Stomach smooth muscle (tissue), 2 donors: ENCODE data around the gene ZDHHC13.

Experiments used
- H3K27ac ChIP-seq: one replicate; pipeline ENCODE4 v1.7.0; 2013; ENCODE audit warnings: mild to moderate bottlenecking, low read length, inconsistent platforms
- H3K27me3 ChIP-seq, 2 donors: one replicate each; pipeline ENCODE4 v1.7.0; 2013; ENCODE audit warnings: low read length in 2 of 2; ENCODE audit not compliant: insufficient read depth in 2 of 2, control insufficient read depth in 1 of 2
- H3K36me3 ChIP-seq, 2 donors: one replicate each; pipeline ENCODE4 v1.7.0; 2013; ENCODE audit warnings: low read length in 2 of 2; ENCODE audit not compliant: control insufficient read depth in 2 of 2, insufficient read depth in 2 of 2
- H3K4me1 ChIP-seq: one replicate; pipeline ENCODE4 v1.7.0; 2013; ENCODE audit warnings: low read length; ENCODE audit not compliant: control insufficient read depth, insufficient read depth
- H3K4me3 ChIP-seq, 2 donors: one replicate each; pipeline ENCODE4 v1.7.0; 2013; ENCODE audit warnings: low read length in 2 of 2
- H3K9ac ChIP-seq, 2 donors: one replicate each; pipeline ENCODE4 v1.7.0; 2013; ENCODE audit warnings: low read length in 2 of 2, mild to moderate bottlenecking in 1 of 2
- H3K9me3 ChIP-seq, 2 donors: one replicate each; pipeline ENCODE4 v1.7.0; 2013; ENCODE audit warnings: low read length in 2 of 2; ENCODE audit not compliant: control insufficient read depth in 2 of 2
- donor health status: healthy.
- donor health status: Pancreatic carcinoma.

ZDHHC13 gene

GRCh38 chr11:19225581-19225980, 108.6 kb downstream of the ZDHHC13 start:
- Histone ChIP-seq H3K9me3 (no peaks in the 10 kb centered on the region), H3K4me3 (no peak overlapping the region), H3K36me3 (no peaks in the 10 kb centered on the region), H3K4me1 (no peaks in the 10 kb centered on the region), H3K9ac (no peak overlapping the region), H3K27ac (no peak overlapping the region), H3K27me3 (no peaks in the 10 kb centered on the region)
